ENCODE measurements around the gene OASL.

- no peak for TF ChIP-seq POLR2AphosphoS5 (IDR thresholded peaks at IDR 0.05; ENCODE audit: insufficient read depth in 1 of 2, low read depth in 1 of 2)
- TF ChIP-seq CTCF (IDR thresholded peaks at IDR 0.05), result no peak
These were observed 59.7 kb downstream of the OASL start for GRCh38 chr12:120979220-120979861.
